Occipital lobe (tissue), 2 donors: ENCODE results near the gene TAS2R16. TPM values are rescaled to one million over a fixed set of nuclear protein-coding genes. Genes with fewer than 3 reads are reported as not detected.
"Not testable (repeated sequence)": the region's sequence is repeated elsewhere in the genome, so short reads cannot be mapped to it uniquely, and the experiment has no call there.

Source experiments
- DNase-seq: peaks from one replicate; lab custom pipeline; 2025; lab: John Stamatoyannopoulos, UW
- total RNA-seq: library from RNA; depleted of rRNA; stranded (reverse); fragments of >200 nt; gene quantifications from one replicate; pipeline ENCODE4 v1.2.3, GENCODE V29; 2014

TAS2R16 gene
- total RNA-seq, 1 donor from 2014 or later, result not detected

- no peak for DNase-seq
These were observed 23.4 kb downstream of the TAS2R16 start for GRCh38 chr7:122972056-122972455.

DNA sequence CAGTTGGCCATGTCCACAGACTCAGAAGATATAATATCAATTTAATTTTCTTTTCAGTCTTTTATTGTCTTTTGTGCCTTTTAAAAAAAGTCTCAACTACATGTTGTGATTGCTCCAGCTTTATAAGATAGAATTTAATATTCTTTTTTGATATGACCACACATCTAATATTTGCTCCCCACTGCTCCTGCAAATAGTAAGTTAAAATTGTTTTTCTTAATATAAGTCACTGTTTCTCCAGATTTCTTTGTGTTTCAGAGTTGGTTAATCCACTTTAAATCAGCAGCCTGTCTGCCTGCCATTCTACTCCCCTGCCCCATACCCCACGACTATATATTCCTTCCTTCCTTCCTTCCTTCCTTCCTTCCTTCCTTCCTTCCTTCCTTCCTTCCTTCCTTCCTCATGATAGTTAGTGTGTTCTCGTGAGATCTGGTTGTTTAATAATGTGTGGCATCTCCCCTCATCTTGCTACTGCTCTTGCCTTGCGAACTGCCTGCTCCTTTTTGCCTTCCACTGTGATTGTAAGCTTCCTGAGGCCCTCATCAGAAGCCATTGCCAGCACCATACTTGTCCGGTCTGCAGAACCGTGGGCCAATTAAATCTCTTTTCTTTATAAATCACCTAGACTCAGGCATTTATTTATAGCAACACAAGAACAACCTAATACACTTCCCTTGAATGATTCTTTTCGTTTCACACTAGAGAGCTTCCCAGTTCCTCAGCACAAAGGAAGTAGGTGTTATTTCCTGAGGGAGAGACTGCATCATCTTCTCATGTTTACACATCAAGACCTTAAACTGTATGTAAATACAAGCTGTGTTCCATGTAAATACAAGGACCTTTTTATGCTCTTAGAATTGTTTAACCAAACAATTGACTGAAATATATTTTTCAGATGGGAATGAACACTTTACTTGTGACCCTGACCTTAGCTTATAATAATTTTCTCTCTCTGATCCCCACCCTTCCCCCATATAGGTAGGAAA, 24.5 kb downstream of the TAS2R16 start:
- no peak for DNase-seq

GRCh38 chr7:122968389-122968788, 27.1 kb downstream of the TAS2R16 start:
- no peak for DNase-seq

DNA sequence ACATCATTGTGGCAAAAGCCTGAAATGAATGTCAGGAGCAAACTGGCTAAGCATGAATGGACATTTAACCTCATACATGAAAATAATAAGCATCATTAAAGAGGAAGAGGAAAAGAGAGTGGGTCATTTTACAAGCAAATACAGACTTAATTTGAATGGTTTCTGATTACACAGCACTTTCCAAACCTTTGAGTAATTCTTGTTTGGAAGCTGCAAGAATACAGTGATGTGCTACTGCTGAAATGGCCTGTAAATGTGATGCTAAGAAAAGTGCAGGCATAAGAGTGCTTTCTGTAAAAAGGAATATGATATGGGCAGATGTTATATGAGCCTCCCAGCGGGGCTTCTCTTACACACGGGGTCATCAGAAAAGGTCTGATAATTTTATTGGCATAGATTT, 30.2 kb downstream of the TAS2R16 start:
- DNase-seq, result no peak

DNA sequence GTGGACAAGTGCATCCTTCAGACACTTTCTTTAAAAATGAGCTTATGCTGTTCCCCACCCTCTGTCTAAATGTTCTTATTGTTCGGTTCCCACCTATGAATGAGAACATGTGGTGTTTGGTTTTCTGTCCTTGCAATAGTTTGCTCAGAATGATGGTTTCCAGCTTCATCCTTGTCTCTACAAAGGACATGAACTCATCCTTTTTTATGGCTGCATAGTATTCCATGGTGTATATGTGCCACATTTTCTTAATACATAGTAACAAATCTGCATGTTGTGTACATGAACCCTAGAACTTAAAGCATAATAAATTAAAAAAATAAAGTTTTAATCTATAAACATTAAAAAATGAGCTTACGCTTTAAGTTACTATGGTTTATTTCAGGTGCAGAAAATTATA, 41.8 kb downstream of the TAS2R16 start:
- not testable (repeated sequence) for DNase-seq

DNA sequence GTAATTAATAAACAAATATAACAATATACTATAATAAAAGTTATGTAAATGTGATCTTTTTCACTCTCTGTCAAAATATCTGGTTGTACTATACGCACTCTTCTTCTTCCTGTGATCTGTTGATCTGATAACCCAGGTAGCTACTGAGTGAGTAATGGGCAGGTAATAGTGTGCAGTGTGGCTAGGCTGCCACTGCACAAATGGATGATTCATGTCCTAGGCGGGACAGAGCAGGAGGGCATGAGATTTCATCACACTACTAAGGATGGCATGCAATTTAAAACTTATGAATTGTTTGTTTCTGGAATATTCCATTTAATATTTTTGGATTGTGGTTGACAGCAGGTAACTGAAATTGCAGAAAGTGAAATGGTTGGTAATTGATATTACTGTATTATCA, 44.5 kb downstream of the TAS2R16 start:
- no peak for DNase-seq

DNA sequence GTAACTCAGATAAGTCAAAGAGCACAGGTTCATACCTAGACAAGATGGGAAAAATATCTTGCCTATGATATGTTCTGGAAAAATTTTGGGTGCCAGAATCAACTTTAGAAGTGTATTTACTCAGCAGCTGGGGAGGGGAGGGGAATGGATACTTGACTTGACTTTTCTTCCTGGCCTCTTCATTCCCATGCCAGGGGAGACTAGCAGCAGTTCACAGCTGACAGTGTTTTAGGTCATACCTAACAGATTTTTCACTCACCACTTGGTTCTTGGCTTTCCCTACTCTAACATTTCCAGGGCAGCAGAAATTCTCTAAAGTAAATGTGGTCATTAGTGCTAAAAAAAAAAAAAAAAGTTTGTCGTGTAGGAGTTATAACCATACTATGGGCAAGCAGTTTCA, 46.3 kb downstream of the TAS2R16 start:
- no peak for DNase-seq

Other genes with a start within 250 kb of the TAS2R16 start
- 20.9 TPM for gene CADPS2, start 109.2 kb downstream of the TAS2R16 start, total RNA-seq
- not detected for gene SLC13A1, start 204.3 kb upstream of the TAS2R16 start, total RNA-seq